ENCODE measurements around the gene MYO18B.

MYO18B gene

GRCh38 chr22:25833091-25833490, 91.1 kb downstream of the MYO18B start:
- Histone ChIP-seq H3K27ac (ENCODE audit: low read length) (no peak overlapping the region), H3K9me3 (ENCODE audit: control insufficient read depth in 1 of 2, low read length in 2 of 2) (peaks cover 0 to 7% of the 10 kb centered on the region in 2 donors), H3K4me1 (ENCODE audit: control insufficient read depth in 1 of 2, insufficient read depth in 2 of 2, low read length in 2 of 2) (no peaks in the 10 kb centered on the region), H3K36me3 (ENCODE audit: control insufficient read depth in 1 of 2, insufficient read depth in 2 of 2, low read length in 2 of 2) (no peaks in the 10 kb centered on the region), H3K4me3 (ENCODE audit: low read depth in 1 of 2, low read length in 2 of 2) (no peak overlapping the region), H3K27me3 (ENCODE audit: low read depth, low read length) (no peaks in the 10 kb centered on the region)

GRCh38 chr22:25833676-25834075, 91.7 kb downstream of the MYO18B start:
- H3K4me3 ChIP-seq (ENCODE audit: low read depth in 1 of 2, low read length in 2 of 2) = no peak overlapping the region
- peaks cover 0 to 7% of the 10 kb centered on the region in 2 donors for H3K9me3 ChIP-seq (ENCODE audit: control insufficient read depth in 1 of 2, low read length in 2 of 2)
- H3K27ac ChIP-seq (ENCODE audit: low read length) = no peak overlapping the region
- no peaks in the 10 kb centered on the region for H3K36me3 ChIP-seq (ENCODE audit: control insufficient read depth in 1 of 2, insufficient read depth in 2 of 2, low read length in 2 of 2)
- H3K27me3 ChIP-seq (ENCODE audit: low read depth, low read length) = no peaks in the 10 kb centered on the region
- no peaks in the 10 kb centered on the region for H3K4me1 ChIP-seq (ENCODE audit: control insufficient read depth in 1 of 2, insufficient read depth in 2 of 2, low read length in 2 of 2)

GRCh38 chr22:25834490-25834889, 92.5 kb downstream of the MYO18B start:
- Histone ChIP-seq H3K27me3 (ENCODE audit: low read depth, low read length) (no peaks in the 10 kb centered on the region), H3K36me3 (ENCODE audit: control insufficient read depth in 1 of 2, insufficient read depth in 2 of 2, low read length in 2 of 2) (no peaks in the 10 kb centered on the region), H3K9me3 (ENCODE audit: control insufficient read depth in 1 of 2, low read length in 2 of 2) (peaks cover 0 to 7% of the 10 kb centered on the region in 2 donors), H3K4me3 (ENCODE audit: low read depth in 1 of 2, low read length in 2 of 2) (no peak overlapping the region), H3K4me1 (ENCODE audit: control insufficient read depth in 1 of 2, insufficient read depth in 2 of 2, low read length in 2 of 2) (no peaks in the 10 kb centered on the region), H3K27ac (ENCODE audit: low read length) (no peak overlapping the region)

GRCh38 chr22:25835348-25835747, 93.4 kb downstream of the MYO18B start:
- no peak overlapping the region for H3K4me3 ChIP-seq (ENCODE audit: low read depth in 1 of 2, low read length in 2 of 2)
- no peaks in the 10 kb centered on the region for H3K27me3 ChIP-seq (ENCODE audit: low read depth, low read length)
- H3K4me1 ChIP-seq (ENCODE audit: control insufficient read depth in 1 of 2, insufficient read depth in 2 of 2, low read length in 2 of 2) = no peaks in the 10 kb centered on the region
- H3K9me3 ChIP-seq (ENCODE audit: control insufficient read depth in 1 of 2, low read length in 2 of 2) = peaks cover 0 to 3% of the 10 kb centered on the region in 2 donors
- H3K27ac ChIP-seq (ENCODE audit: low read length) = no peak overlapping the region
- no peaks in the 10 kb centered on the region for H3K36me3 ChIP-seq (ENCODE audit: control insufficient read depth in 1 of 2, insufficient read depth in 2 of 2, low read length in 2 of 2)

- Histone ChIP-seq H3K27me3 (ENCODE audit: low read depth, low read length) (peaks cover 4% of the 10 kb centered on the region), H3K4me1 (ENCODE audit: control insufficient read depth in 1 of 2, insufficient read depth in 2 of 2, low read length in 2 of 2) (no peaks in the 10 kb centered on the region), H3K9me3 (ENCODE audit: control insufficient read depth in 1 of 2, low read length in 2 of 2) (no peaks in the 10 kb centered on the region), H3K27ac (ENCODE audit: low read length) (no peak overlapping the region), H3K36me3 (ENCODE audit: control insufficient read depth in 1 of 2, insufficient read depth in 2 of 2, low read length in 2 of 2) (no peaks in the 10 kb centered on the region), H3K4me3 (ENCODE audit: low read depth in 1 of 2, low read length in 2 of 2) (no peak overlapping the region)
Observed at GRCh38 chr22:25837288-25837900, 95.4 kb downstream of the MYO18B start.

- no peak overlapping the region for H3K27ac ChIP-seq (ENCODE audit: low read length)
- no peaks in the 10 kb centered on the region for H3K9me3 ChIP-seq (ENCODE audit: control insufficient read depth in 1 of 2, low read length in 2 of 2)
- no peaks in the 10 kb centered on the region for H3K36me3 ChIP-seq (ENCODE audit: control insufficient read depth in 1 of 2, insufficient read depth in 2 of 2, low read length in 2 of 2)
- no peaks in the 10 kb centered on the region for H3K4me1 ChIP-seq (ENCODE audit: control insufficient read depth in 1 of 2, insufficient read depth in 2 of 2, low read length in 2 of 2)
- H3K27me3 ChIP-seq (ENCODE audit: low read depth, low read length) = peaks cover 4% of the 10 kb centered on the region
- no peak overlapping the region for H3K4me3 ChIP-seq (ENCODE audit: low read depth in 1 of 2, low read length in 2 of 2)
Observed at GRCh38 chr22:25838960-25839741, 97.2 kb downstream of the MYO18B start.

- no peaks in the 10 kb centered on the region for H3K9me3 ChIP-seq (ENCODE audit: control insufficient read depth in 1 of 2, low read length in 2 of 2)
- H3K4me1 ChIP-seq (ENCODE audit: control insufficient read depth in 1 of 2, insufficient read depth in 2 of 2, low read length in 2 of 2) = no peaks in the 10 kb centered on the region
- H3K4me3 ChIP-seq (ENCODE audit: low read depth in 1 of 2, low read length in 2 of 2) = no peak overlapping the region
- peaks cover 4% of the 10 kb centered on the region for H3K27me3 ChIP-seq (ENCODE audit: low read depth, low read length)
- no peak overlapping the region for H3K27ac ChIP-seq (ENCODE audit: low read length)
- H3K36me3 ChIP-seq (ENCODE audit: control insufficient read depth in 1 of 2, insufficient read depth in 2 of 2, low read length in 2 of 2) = no peaks in the 10 kb centered on the region
Observed at GRCh38 chr22:25839755-25840154, 97.8 kb downstream of the MYO18B start.

GRCh38 chr22:25840167-25840566, 98.2 kb downstream of the MYO18B start:
- Histone ChIP-seq H3K36me3 (ENCODE audit: control insufficient read depth in 1 of 2, insufficient read depth in 2 of 2, low read length in 2 of 2) (no peaks in the 10 kb centered on the region), H3K4me3 (ENCODE audit: low read depth in 1 of 2, low read length in 2 of 2) (no peak overlapping the region), H3K4me1 (ENCODE audit: control insufficient read depth in 1 of 2, insufficient read depth in 2 of 2, low read length in 2 of 2) (no peaks in the 10 kb centered on the region), H3K27ac (ENCODE audit: low read length) (no peak overlapping the region), H3K9me3 (ENCODE audit: control insufficient read depth in 1 of 2, low read length in 2 of 2) (no peaks in the 10 kb centered on the region), H3K27me3 (ENCODE audit: low read depth, low read length) (peaks cover 4% of the 10 kb centered on the region)

GRCh38 chr22:25840891-25841290, 98.9 kb downstream of the MYO18B start:
- no peaks in the 10 kb centered on the region for H3K9me3 ChIP-seq (ENCODE audit: control insufficient read depth in 1 of 2, low read length in 2 of 2)
- H3K27me3 ChIP-seq (ENCODE audit: low read depth, low read length) = peaks cover 4% of the 10 kb centered on the region
- no peaks in the 10 kb centered on the region for H3K4me1 ChIP-seq (ENCODE audit: control insufficient read depth in 1 of 2, insufficient read depth in 2 of 2, low read length in 2 of 2)
- H3K27ac ChIP-seq (ENCODE audit: low read length) = no peak overlapping the region
- no peaks in the 10 kb centered on the region for H3K36me3 ChIP-seq (ENCODE audit: control insufficient read depth in 1 of 2, insufficient read depth in 2 of 2, low read length in 2 of 2)
- no peak overlapping the region for H3K4me3 ChIP-seq (ENCODE audit: low read depth in 1 of 2, low read length in 2 of 2)

- Histone ChIP-seq H3K4me3 (ENCODE audit: low read depth in 1 of 2, low read length in 2 of 2) (no peak overlapping the region), H3K27me3 (ENCODE audit: low read depth, low read length) (peaks cover 4% of the 10 kb centered on the region), H3K9me3 (ENCODE audit: control insufficient read depth in 1 of 2, low read length in 2 of 2) (no peaks in the 10 kb centered on the region), H3K27ac (ENCODE audit: low read length) (no peak overlapping the region), H3K4me1 (ENCODE audit: control insufficient read depth in 1 of 2, insufficient read depth in 2 of 2, low read length in 2 of 2) (no peaks in the 10 kb centered on the region), H3K36me3 (ENCODE audit: control insufficient read depth in 1 of 2, insufficient read depth in 2 of 2, low read length in 2 of 2) (no peaks in the 10 kb centered on the region)
Observed at GRCh38 chr22:25841775-25842174, 99.8 kb downstream of the MYO18B start.

- Histone ChIP-seq H3K27ac (ENCODE audit: low read length) (no peak overlapping the region), H3K4me3 (ENCODE audit: low read depth in 1 of 2, low read length in 2 of 2) (no peak overlapping the region), H3K27me3 (ENCODE audit: low read depth, low read length) (peaks cover 4% of the 10 kb centered on the region), H3K36me3 (ENCODE audit: control insufficient read depth in 1 of 2, insufficient read depth in 2 of 2, low read length in 2 of 2) (no peaks in the 10 kb centered on the region), H3K4me1 (ENCODE audit: control insufficient read depth in 1 of 2, insufficient read depth in 2 of 2, low read length in 2 of 2) (no peaks in the 10 kb centered on the region), H3K9me3 (ENCODE audit: control insufficient read depth in 1 of 2, low read length in 2 of 2) (no peaks in the 10 kb centered on the region)
Observed at GRCh38 chr22:25843660-25844405, 101.8 kb downstream of the MYO18B start.

Data from muscle layer of duodenum (tissue), 2 donors.